K562 (cell line): ENCODE data around the gene SIGLEC9. TPM values are rescaled to one million over a fixed set of nuclear protein-coding genes. Genes with fewer than 3 reads are reported as not detected.

ENCODE experiments used
- ARID2 ChIP-seq: fragments of 450-650 bp; IDR thresholded peaks from 2 replicates; pipeline ENCODE4 v1.6.1; 2017; ENCODE audit warnings: antibody characterized with exemption, mild to moderate bottlenecking
- BDP1 ChIP-seq: IDR thresholded peaks from 3 replicates; pipeline ENCODE4 v1.6.1; 2011; ENCODE audit not compliant: insufficient read length, insufficient read depth
- BMI1 ChIP-seq: fragments of 150-350 bp; IDR thresholded peaks from 2 replicates; pipeline ENCODE4 v1.6.1; 2014; ENCODE audit warnings: low read length
- CREB5 ChIP-seq: fragments of 250-450 bp; sonication (Bioruptor Pico); IDR thresholded peaks from 2 replicates; pipeline ENCODE4 v1.5.0; 2020; ENCODE audit warnings: mild to moderate bottlenecking
- E2F6 ChIP-seq, 2 experiments: IDR thresholded peaks; 2 replicates each; pipeline ENCODE4 v1.6.1; 2011; ENCODE audit warnings: borderline replicate concordance in 1 of 2, control low read depth in 1 of 2, low read depth in 1 of 2, low read length in 1 of 2, mild to moderate bottlenecking in 1 of 2, mixed read lengths in 1 of 2, moderate library complexity in 1 of 2; ENCODE audit not compliant: insufficient read depth in 1 of 2, insufficient read length in 1 of 2, poor library complexity in 1 of 2, severe bottlenecking in 1 of 2; ENCODE audit errors: extremely low read depth in 1 of 2
- EWSR1 ChIP-seq: fragments of 450-650 bp; IDR thresholded peaks from 2 replicates; pipeline ENCODE4 v1.6.1; 2018; ENCODE audit warnings: borderline replicate concordance, mild to moderate bottlenecking, low read depth, moderate library complexity; ENCODE audit not compliant: partially characterized antibody
- KLF16 ChIP-seq: IDR thresholded peaks from 2 replicates; pipeline ENCODE4 v1.6.1; 2016; ENCODE audit warnings: antibody characterized with exemption
- NCOA1 ChIP-seq: fragments of 450-650 bp; IDR thresholded peaks from 2 replicates; pipeline ENCODE4 v1.6.1; 2016; ENCODE audit warnings: low read depth
- RFX7 ChIP-seq: fragments of 250-450 bp; sonication (Bioruptor Pico); IDR thresholded peaks from 2 replicates; pipeline ENCODE4 v1.5.1; 2021; ENCODE audit warnings: mild to moderate bottlenecking
- STAG1 ChIP-seq: sonication (generic); formaldehyde crosslinking; IDR thresholded peaks from 2 replicates; pipeline ENCODE4 v1.5.0; 2020; ENCODE audit warnings: missing genetic modification reagents, borderline replicate concordance
- ZNF3 ChIP-seq: fragments of 250-450 bp; sonication (Bioruptor Pico); IDR thresholded peaks from 2 replicates; pipeline ENCODE4 v1.5.0; 2021; ENCODE audit warnings: mild to moderate bottlenecking, moderate library complexity
- ZNF318 ChIP-seq, 2 experiments: fragments of 450-650 bp; IDR thresholded peaks; 2 replicates each; pipeline ENCODE4 v1.6.1; 2016; ENCODE audit warnings: mild to moderate bottlenecking in 2 of 2, borderline replicate concordance in 1 of 2, low read depth in 1 of 2, moderate library complexity in 1 of 2
- ZNF395 ChIP-seq: fragments of 200-800 bp; sonication (Bioruptor generic); IDR thresholded peaks from 2 replicates; pipeline ENCODE4 v1.6.1; 2017; ENCODE audit warnings: missing genetic modification characterization, missing compliant biosample characterization
- ZNF589 ChIP-seq: fragments of 200-800 bp; sonication (Bioruptor generic); IDR thresholded peaks from 2 replicates; pipeline ENCODE4 v1.6.1; 2016; ENCODE audit warnings: low read depth, missing genetic modification characterization, missing compliant biosample characterization
- polyA plus RNA-seq, 8 experiments: library from polyadenylated mRNA; depleted of rRNA in 4 of 8; stranded (reverse) in 5 of 8; unstranded in 3 of 8; fragments of >200 nt; fragmentation: Nextera tagmentation in 2 of 8; fragmentation: Illumina TruSeq in 1 of 8; extraction: Ambion mirVana in 2 of 8; extraction: Trizol in 1 of 8; gene quantifications; 2 replicates each; pipeline versions ENCODE4 v1.2.1 to v1.2.3, GENCODE V29; 2011 to 2014; ENCODE audit warnings: inconsistent platforms in 1 of 8, missing spikeins in 1 of 8
- total RNA-seq, 7 experiments: library from RNA; depleted of rRNA in 6 of 7; stranded (reverse); fragments of >200 nt in 6 of 7; fragmentation: Illumina TruSeq in 2 of 7; extraction: Trizol in 2 of 7; gene quantifications; 2 replicates each; pipeline versions ENCODE4 v1.2.1 to v1.2.3, GENCODE V29; 2011 to 2021; ENCODE audit warnings: low replicate concordance in 1 of 7

Gene SIGLEC9
- total and polyA plus RNA-seq, 9 of the 15 experiments (the other 6 are each of a cell fraction or from before 2014, with no cell fraction given): 0.09 to 0.34 (median 0.22) TPM; not detected in 4

- TF ChIP-seq CREB5 (CRISPR knock-in tag) (no peak), BMI1 (no peak), ZNF318 (IDR thresholded peaks at IDR 0.05; ENCODE audit: borderline replicate concordance in 1 of 2, low read depth in 1 of 2) (no peak), NCOA1 (no peak), ZNF395 (no peak), ZNF589 (CRISPR knock-in tag) (no peak), ZNF3 (CRISPR knock-in tag) (no peak), BDP1 (no peak), STAG1 (CRISPR knock-in tag) (peak; percentile 62; the same call in 1 of the 2 replicates), RFX7 (CRISPR knock-in tag) (no peak), E2F6 (IDR thresholded peaks at IDR 0.05; ENCODE audit: borderline replicate concordance in 1 of 2, extremely low read depth in 1 of 2, insufficient read depth in 1 of 2, insufficient read length in 1 of 2, low read depth in 1 of 2, low read length in 1 of 2, poor library complexity in 1 of 2, severe bottlenecking in 1 of 2) (no peak), KLF16 (peak; percentile 32; the same call in 1 of the 2 replicates), EWSR1 (no peak), ARID2 (peak; percentile 47; the same call in 1 of the 2 replicates)
Observed at GRCh38 chr19:51158474-51159129, 33.9 kb downstream of the SIGLEC9 start (continued).
